ENCODE results near the gene STX8.

The STX8 gene

DNA sequence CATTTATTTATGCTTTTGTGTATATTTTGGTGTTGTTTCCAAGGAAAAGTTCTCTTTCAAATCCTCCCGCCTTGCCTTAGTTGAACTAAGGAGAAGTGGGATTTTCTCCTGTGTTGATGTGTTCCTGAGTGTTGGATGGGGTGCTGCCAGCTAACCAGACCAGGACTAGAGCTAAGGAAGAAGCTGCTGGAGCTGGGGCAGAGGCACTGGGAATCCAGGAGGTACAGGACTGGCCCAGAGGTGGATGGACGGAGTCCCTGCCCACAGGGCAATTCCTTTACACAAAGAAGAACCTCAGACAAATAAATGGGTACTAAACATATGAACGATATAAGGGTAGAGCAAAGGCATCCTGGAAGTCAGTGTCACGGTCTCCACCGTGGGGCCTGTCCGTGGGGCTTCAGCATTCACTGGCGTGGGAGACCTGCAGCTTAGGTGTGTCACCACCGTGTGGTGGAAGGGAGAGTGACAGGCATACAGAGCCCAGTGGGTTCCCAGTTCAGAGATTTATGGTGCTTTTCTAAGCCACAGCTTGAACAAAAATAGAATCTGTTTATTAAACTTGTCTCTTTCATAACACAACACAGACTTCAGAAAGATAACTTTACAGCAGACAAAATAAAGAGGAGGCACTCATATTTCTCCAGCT, 283.6 kb downstream of the STX8 start (continued):
- TF ChIP-seq ZBTB26 (tag by site-specific recombination; optimal IDR thresholded peaks at IDR 0.05) (no peak), ZNF140 (tag by site-specific recombination; IDR thresholded peaks at IDR 0.05) (no peak), MZF1 (tag by site-specific recombination; IDR thresholded peaks at IDR 0.05; ENCODE audit: borderline replicate concordance) (no peak), ZNF335 (tag by site-specific recombination; conservative IDR thresholded peaks at IDR 0.05) (0 out of 2 replicates have a peak, but pooled peaks have one; percentile 15)

GRCh38 chr17:9290226-9290613, 285.4 kb downstream of the STX8 start:
- TF ChIP-seq, protein P1, sequence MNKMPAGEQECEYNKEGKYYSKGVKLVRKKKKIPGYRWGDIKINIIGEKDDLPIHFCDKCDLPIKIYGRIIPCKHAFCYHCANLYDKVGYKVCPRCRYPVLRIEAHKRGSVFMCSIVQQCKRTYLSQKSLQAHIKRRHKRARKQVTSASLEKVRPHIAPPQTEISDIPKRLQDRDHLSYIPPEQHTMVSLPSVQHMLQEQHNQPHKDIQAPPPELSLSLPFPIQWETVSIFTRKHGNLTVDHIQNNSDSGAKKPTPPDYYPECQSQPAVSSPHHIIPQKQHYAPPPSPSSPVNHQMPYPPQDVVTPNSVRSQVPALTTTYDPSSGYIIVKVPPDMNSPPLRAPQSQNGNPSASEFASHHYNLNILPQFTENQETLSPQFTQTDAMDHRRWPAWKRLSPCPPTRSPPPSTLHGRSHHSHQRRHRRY (tag by site-specific recombination; IDR thresholded peaks at IDR 0.05): no peak
- TF ChIP-seq ZNF664 (tag by site-specific recombination; IDR thresholded peaks at IDR 0.05): no peak
- TF ChIP-seq, protein P2, sequence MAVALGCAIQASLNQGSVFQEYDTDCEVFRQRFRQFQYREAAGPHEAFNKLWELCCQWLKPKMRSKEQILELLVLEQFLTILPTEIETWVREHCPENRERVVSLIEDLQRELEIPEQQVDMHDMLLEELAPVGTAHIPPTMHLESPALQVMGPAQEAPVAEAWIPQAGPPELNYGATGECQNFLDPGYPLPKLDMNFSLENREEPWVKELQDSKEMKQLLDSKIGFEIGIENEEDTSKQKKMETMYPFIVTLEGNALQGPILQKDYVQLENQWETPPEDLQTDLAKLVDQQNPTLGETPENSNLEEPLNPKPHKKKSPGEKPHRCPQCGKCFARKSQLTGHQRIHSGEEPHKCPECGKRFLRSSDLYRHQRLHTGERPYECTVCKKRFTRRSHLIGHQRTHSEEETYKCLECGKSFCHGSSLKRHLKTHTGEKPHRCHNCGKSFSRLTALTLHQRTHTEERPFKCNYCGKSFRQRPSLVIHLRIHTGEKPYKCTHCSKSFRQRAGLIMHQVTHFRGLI (tag by site-specific recombination; IDR thresholded peaks at IDR 0.05): no peak
- TF ChIP-seq ZNF114 (tag by site-specific recombination; IDR thresholded peaks at IDR 0.05): no peak
- no peak for TF ChIP-seq ZNF19 (tag by site-specific recombination; IDR thresholded peaks at IDR 0.05; ENCODE audit: low read depth)
- TF ChIP-seq REST (tag by site-specific recombination; IDR thresholded peaks at IDR 0.05): no peak
- no peak for TF ChIP-seq ZNF629 (tag by site-specific recombination; IDR thresholded peaks at IDR 0.05)
- TF ChIP-seq RBAK (tag by site-specific recombination; IDR thresholded peaks at IDR 0.05): no peak
- no peak for TF ChIP-seq ZNF660 (tag by site-specific recombination; IDR thresholded peaks at IDR 0.05)
- TF ChIP-seq ZNF561 (tag by site-specific recombination; IDR thresholded peaks at IDR 0.05; ENCODE audit: borderline replicate concordance): no peak
- TF ChIP-seq, protein P3, sequence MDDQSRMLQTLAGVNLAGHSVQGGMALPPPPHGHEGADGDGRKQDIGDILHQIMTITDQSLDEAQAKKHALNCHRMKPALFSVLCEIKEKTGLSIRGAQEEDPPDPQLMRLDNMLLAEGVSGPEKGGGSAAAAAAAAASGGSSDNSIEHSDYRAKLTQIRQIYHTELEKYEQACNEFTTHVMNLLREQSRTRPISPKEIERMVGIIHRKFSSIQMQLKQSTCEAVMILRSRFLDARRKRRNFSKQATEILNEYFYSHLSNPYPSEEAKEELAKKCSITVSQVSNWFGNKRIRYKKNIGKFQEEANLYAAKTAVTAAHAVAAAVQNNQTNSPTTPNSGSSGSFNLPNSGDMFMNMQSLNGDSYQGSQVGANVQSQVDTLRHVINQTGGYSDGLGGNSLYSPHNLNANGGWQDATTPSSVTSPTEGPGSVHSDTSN (CRISPR knock-in tag; IDR thresholded peaks at IDR 0.05): no peak
- TF ChIP-seq ZNF621 (tag by site-specific recombination; IDR thresholded peaks at IDR 0.05): no peak
- no peak for TF ChIP-seq ZNF623 (tag by site-specific recombination; IDR thresholded peaks at IDR 0.05)
- no peak for TF ChIP-seq SALL2 (tag by site-specific recombination; IDR thresholded peaks at IDR 0.05; ENCODE audit: borderline replicate concordance)
- no peak for TF ChIP-seq ZNF692 (tag by site-specific recombination; IDR thresholded peaks at IDR 0.05)
- TF ChIP-seq ZNF501 (tag by site-specific recombination; IDR thresholded peaks at IDR 0.05): no peak
- no peak for TF ChIP-seq ZNF280D (tag by site-specific recombination; IDR thresholded peaks at IDR 0.05)
- POLR2A ChIA-PET: no interaction called here
- no peaks in the 10 kb centered on the region for H3K36me3 ChIP-seq (ENCODE audit: control insufficient read depth in 2 of 2, insufficient read depth in 1 of 2, low read length in 2 of 2)

More at GRCh38 chr17:9290226-9290613, 285.4 kb downstream of the STX8 start:
- CTCF ChIA-PET: interaction anchor here (0.5 kb wide), 1 partner anchor 33 kb away, joined by 3 read pairs; no protein-coding TSS in a partner anchor
- no peak overlapping the region for H3K4me3 ChIP-seq (ENCODE audit: low read depth, low read length)
- no peak overlapping the region for H3K27ac ChIP-seq (ENCODE audit: extremely low read depth, low read depth, low read length)
- H3K4me1 ChIP-seq (ENCODE audit: control insufficient read depth, insufficient read depth, low read length): no peaks in the 10 kb centered on the region
- H3K9me3 ChIP-seq (ENCODE audit: control insufficient read depth, insufficient read depth, low read depth, low read length): no peaks in the 10 kb centered on the region

Measured in HEK293 (cell line).